A549 (cell line): Measurements from ENCODE around the gene IGF1R.

ENCODE experiments used
- CBX2 ChIP-seq: fragments of 200-600 bp; sonication (generic); IDR thresholded peaks from 2 replicates; pipeline ENCODE4 v1.6.1; 2016; ENCODE audit warnings: low read depth, mild to moderate bottlenecking, borderline replicate concordance
- CEBPB ChIP-seq, 2 experiments: fragments of >200 bp in 1 of 2; sonication (Bioruptor Twin) in 1 of 2; formaldehyde crosslinking in 1 of 2; IDR thresholded peaks; 2 replicates each; pipeline ENCODE4 v1.6.1; 2012 to 2016
- EP300 ChIP-seq, 2 experiments: fragments of >200 bp; sonication (Bioruptor Twin); formaldehyde crosslinking; IDR thresholded peaks; 2 replicates in 1 of 2; 3 replicates in 1 of 2; pipeline ENCODE4 v1.6.1; 2016 to 2017
- MYC ChIP-seq: IDR thresholded peaks from 2 replicates; pipeline ENCODE4 v1.6.1; 2012; ENCODE audit warnings: mild to moderate bottlenecking, inconsistent platforms, low read length, improper control_type of control experiment, borderline replicate concordance
- POLR2A ChIP-seq: IDR thresholded peaks from 2 replicates; pipeline ENCODE4 v1.6.1; 2012; ENCODE audit warnings: mild to moderate bottlenecking, low read length
- RCOR1 ChIP-seq: fragments of 150-350 bp; IDR thresholded peaks from 2 replicates; pipeline ENCODE4 v1.6.1; 2014; ENCODE audit warnings: antibody characterized with exemption, low read length, low read depth
- SMC3 ChIP-seq: fragments of >200 bp; sonication (Bioruptor Twin); formaldehyde crosslinking; IDR thresholded peaks from 3 replicates; pipeline ENCODE4 v1.6.1; 2018; ENCODE audit warnings: inconsistent platforms
- TF ChIP-seq, protein P1 (sequence below): IDR thresholded peaks from 2 replicates; pipeline ENCODE4 v1.6.1; 2012; ENCODE audit warnings: low read depth, borderline replicate concordance
- TF ChIP-seq, protein P2 (sequence below): fragments of >200 bp; sonication (Bioruptor Twin); formaldehyde crosslinking; IDR thresholded peaks from 3 replicates; pipeline ENCODE4 v1.5.1; 2016

DNA sequence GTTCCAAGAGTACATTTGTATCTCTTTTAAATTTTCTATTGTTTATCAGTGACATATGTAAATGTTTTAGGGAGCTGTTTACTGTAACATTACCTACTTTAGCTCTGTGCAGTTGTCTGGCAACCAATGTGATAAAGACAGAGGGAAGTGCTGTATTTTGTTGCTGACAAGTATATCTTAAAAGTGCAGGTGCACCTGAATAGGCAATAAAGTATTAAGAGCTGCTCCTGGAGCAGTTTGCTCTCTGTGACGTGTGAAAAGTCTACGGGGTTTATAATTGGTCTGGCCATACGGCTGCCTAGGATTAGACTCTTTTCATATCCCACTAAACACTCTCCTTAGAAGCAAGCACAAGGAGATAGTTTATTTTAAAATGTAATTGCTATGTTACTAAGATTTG, 178.3 kb downstream of the IGF1R start:
- TF ChIP-seq, protein P1, sequence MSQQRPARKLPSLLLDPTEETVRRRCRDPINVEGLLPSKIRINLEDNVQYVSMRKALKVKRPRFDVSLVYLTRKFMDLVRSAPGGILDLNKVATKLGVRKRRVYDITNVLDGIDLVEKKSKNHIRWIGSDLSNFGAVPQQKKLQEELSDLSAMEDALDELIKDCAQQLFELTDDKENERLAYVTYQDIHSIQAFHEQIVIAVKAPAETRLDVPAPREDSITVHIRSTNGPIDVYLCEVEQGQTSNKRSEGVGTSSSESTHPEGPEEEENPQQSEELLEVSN = no peak
- TF ChIP-seq, protein P2, sequence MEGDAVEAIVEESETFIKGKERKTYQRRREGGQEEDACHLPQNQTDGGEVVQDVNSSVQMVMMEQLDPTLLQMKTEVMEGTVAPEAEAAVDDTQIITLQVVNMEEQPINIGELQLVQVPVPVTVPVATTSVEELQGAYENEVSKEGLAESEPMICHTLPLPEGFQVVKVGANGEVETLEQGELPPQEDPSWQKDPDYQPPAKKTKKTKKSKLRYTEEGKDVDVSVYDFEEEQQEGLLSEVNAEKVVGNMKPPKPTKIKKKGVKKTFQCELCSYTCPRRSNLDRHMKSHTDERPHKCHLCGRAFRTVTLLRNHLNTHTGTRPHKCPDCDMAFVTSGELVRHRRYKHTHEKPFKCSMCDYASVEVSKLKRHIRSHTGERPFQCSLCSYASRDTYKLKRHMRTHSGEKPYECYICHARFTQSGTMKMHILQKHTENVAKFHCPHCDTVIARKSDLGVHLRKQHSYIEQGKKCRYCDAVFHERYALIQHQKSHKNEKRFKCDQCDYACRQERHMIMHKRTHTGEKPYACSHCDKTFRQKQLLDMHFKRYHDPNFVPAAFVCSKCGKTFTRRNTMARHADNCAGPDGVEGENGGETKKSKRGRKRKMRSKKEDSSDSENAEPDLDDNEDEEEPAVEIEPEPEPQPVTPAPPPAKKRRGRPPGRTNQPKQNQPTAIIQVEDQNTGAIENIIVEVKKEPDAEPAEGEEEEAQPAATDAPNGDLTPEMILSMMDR = no peak
- TF ChIP-seq CBX2 (no peak), POLR2A (no peak), EP300 (IDR thresholded peaks at IDR 0.05) (no peak), RCOR1 (no peak), CEBPB (IDR thresholded peaks at IDR 0.05) (no peak), MYC (no peak), SMC3 (no peak)
